ENCODE data around the gene MARS1.
"Not testable (repeated sequence)": the region's sequence is repeated elsewhere in the genome, so short reads cannot be mapped to it uniquely, and the experiment has no call there.

The MARS1 gene

GRCh38 chr12:57497223-57498131, 9.6 kb downstream of the MARS1 start:
- DNase-seq = no peak

GRCh38 chr12:57498132-57498502, 10.2 kb downstream of the MARS1 start:
- DNase-seq = no peak

GRCh38 chr12:57498571-57498970, 10.7 kb downstream of the MARS1 start:
- no peak for DNase-seq

GRCh38 chr12:57500213-57500612, 12.3 kb downstream of the MARS1 start:
- no peak for DNase-seq

- not testable (repeated sequence) for DNase-seq
Observed at GRCh38 chr12:57502311-57502969, 14.6 kb downstream of the MARS1 start.

GRCh38 chr12:57506541-57506940, 18.7 kb downstream of the MARS1 start:
- DNase-seq = not testable (repeated sequence)

GRCh38 chr12:57507796-57508195, 19.9 kb downstream of the MARS1 start:
- not testable (repeated sequence) for DNase-seq

GRCh38 chr12:57511161-57511560, 23.3 kb downstream of the MARS1 start:
- DNase-seq = no peak

- no peak for DNase-seq
Observed at GRCh38 chr12:57511588-57512325, 23.9 kb downstream of the MARS1 start.

GRCh38 chr12:57512665-57513064, 24.8 kb downstream of the MARS1 start:
- no peak for DNase-seq

GRCh38 chr12:57513266-57513665, 25.4 kb downstream of the MARS1 start:
- no peak for DNase-seq

GRCh38 chr12:57513677-57514076, 25.8 kb downstream of the MARS1 start:
- DNase-seq = not testable (repeated sequence)

GRCh38 chr12:57514246-57514645, 26.4 kb downstream of the MARS1 start:
- DNase-seq = not testable (repeated sequence)

GRCh38 chr12:57514720-57515407, 27.0 kb downstream of the MARS1 start:
- no peak for DNase-seq

GRCh38 chr12:57515408-57515933, 27.6 kb downstream of the MARS1 start:
- DNase-seq = no peak

- DNase-seq = no peak
Observed at GRCh38 chr12:57515934-57516541, 28.2 kb downstream of the MARS1 start.

GRCh38 chr12:57516617-57517153, 28.8 kb downstream of the MARS1 start:
- DNase-seq = no peak

- no peak for DNase-seq
Observed at GRCh38 chr12:57517187-57517586, 29.3 kb downstream of the MARS1 start.

- not testable (repeated sequence) for DNase-seq
Observed at GRCh38 chr12:57517718-57518117, 29.9 kb downstream of the MARS1 start.

- DNase-seq = no peak
Observed at GRCh38 chr12:57518176-57518919, 30.5 kb downstream of the MARS1 start.

Measured in NCI-H1092 (cell line).